22Rv1 (cell line): ENCODE results near the gene WDR35.

Experiments
- ZFX ChIP-seq: fragments of 450-650 bp; IDR thresholded peaks from 2 replicates; pipeline ENCODE4 v1.6.1; 2017; ENCODE audit warnings: antibody characterized with exemption, borderline replicate concordance
- TF ChIP-seq, protein P1 (sequence below): fragments of 450-650 bp; IDR thresholded peaks from 2 replicates; pipeline ENCODE4 v1.5.1; 2017; ENCODE audit warnings: mild to moderate bottlenecking

DNA sequence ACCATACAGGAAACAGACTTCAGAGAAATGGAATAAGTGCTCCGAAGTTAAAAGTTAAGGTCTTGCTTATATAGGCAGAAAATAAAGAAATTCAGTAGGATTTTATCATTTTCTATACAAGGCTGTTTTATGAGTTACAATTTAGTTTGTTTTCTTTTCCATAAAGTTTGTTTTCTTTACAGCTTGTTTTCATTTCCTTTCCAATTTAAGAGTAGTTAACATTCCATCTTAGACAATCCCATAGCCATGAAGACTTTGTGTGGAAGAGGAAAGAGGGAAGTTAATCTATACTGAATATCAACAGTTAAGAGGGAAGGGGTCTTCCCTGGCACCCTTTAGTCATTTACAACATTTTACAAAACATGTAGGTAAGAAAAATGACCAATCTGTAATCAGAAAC, 114.6 kb downstream of the WDR35 start:
- TF ChIP-seq, protein P1, sequence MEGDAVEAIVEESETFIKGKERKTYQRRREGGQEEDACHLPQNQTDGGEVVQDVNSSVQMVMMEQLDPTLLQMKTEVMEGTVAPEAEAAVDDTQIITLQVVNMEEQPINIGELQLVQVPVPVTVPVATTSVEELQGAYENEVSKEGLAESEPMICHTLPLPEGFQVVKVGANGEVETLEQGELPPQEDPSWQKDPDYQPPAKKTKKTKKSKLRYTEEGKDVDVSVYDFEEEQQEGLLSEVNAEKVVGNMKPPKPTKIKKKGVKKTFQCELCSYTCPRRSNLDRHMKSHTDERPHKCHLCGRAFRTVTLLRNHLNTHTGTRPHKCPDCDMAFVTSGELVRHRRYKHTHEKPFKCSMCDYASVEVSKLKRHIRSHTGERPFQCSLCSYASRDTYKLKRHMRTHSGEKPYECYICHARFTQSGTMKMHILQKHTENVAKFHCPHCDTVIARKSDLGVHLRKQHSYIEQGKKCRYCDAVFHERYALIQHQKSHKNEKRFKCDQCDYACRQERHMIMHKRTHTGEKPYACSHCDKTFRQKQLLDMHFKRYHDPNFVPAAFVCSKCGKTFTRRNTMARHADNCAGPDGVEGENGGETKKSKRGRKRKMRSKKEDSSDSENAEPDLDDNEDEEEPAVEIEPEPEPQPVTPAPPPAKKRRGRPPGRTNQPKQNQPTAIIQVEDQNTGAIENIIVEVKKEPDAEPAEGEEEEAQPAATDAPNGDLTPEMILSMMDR: no peak
- no peak for TF ChIP-seq ZFX
